HL-60/S4 (cell line): ENCODE measurements around the gene HMGN4.
"Not testable (repeated sequence)": the region's sequence is repeated elsewhere in the genome, so short reads cannot be mapped to it uniquely, and the experiment has no call there.

ENCODE experiments used
- in situ Hi-C: fragments of 300-500 bp; cut with MboI; formaldehyde crosslinking; loops from 2 replicates; pipeline ENCODE4 v1.14.3; 2022; ENCODE audit warnings: low sequenced_read_pairs

The HMGN4 gene

GRCh38 chr6:26522486-26523228 lies 15.5 kb upstream of the HMGN4 start:
- in situ Hi-C loops: not testable (repeated sequence)

- in situ Hi-C loops: not testable (repeated sequence)
Observed at GRCh38 chr6:26524314-26524713, 13.9 kb upstream of the HMGN4 start.

GRCh38 chr6:26524722-26525370 lies 13.3 kb upstream of the HMGN4 start:
- in situ Hi-C loops: no loop called here

GRCh38 chr6:26525838-26526237 lies 12.3 kb upstream of the HMGN4 start:
- in situ Hi-C loops: no loop called here

- in situ Hi-C loops: no loop called here
Observed at GRCh38 chr6:26526928-26527327, 11.2 kb upstream of the HMGN4 start.

- in situ Hi-C loops: no loop called here
Observed at GRCh38 chr6:26530203-26530602, 8.0 kb upstream of the HMGN4 start.

- in situ Hi-C loops: no loop called here
Observed at GRCh38 chr6:26531897-26532296, 6.3 kb upstream of the HMGN4 start.

- in situ Hi-C loops: no loop called here
Observed at GRCh38 chr6:26532699-26533531, 5.3 kb upstream of the HMGN4 start.

GRCh38 chr6:26533532-26533931 lies 4.6 kb upstream of the HMGN4 start:
- in situ Hi-C loops: no loop called here

- in situ Hi-C loops: no loop called here
Observed at GRCh38 chr6:26534681-26535465, 3.3 kb upstream of the HMGN4 start.

- in situ Hi-C loops: no loop called here
Observed at GRCh38 chr6:26536571-26537159, 1.5 kb upstream of the HMGN4 start.

- in situ Hi-C loops: no loop called here
Observed at GRCh38 chr6:26537160-26537845, 863 bp upstream of the HMGN4 start.

GRCh38 chr6:26538572-26538902 lies 371 bp downstream of the HMGN4 start:
- in situ Hi-C loops: no loop called here

GRCh38 chr6:26539071-26539615 lies 977 bp downstream of the HMGN4 start:
- in situ Hi-C loops: no loop called here

- in situ Hi-C loops: no loop called here
Observed at GRCh38 chr6:26541579-26541978, 3.4 kb downstream of the HMGN4 start.

GRCh38 chr6:26543953-26544352 lies 5.8 kb downstream of the HMGN4 start:
- in situ Hi-C loops: no loop called here

GRCh38 chr6:26544473-26544872 lies 6.3 kb downstream of the HMGN4 start:
- in situ Hi-C loops: no loop called here

GRCh38 chr6:26545627-26546026 lies 7.5 kb downstream of the HMGN4 start:
- in situ Hi-C loops: no loop called here

GRCh38 chr6:26547363-26547762 lies 9.2 kb downstream of the HMGN4 start:
- in situ Hi-C loops: not testable (repeated sequence)
